K562 (cell line): ENCODE measurements around the gene TSSK2.

Source experiments
- CBX5 ChIP-seq: IDR thresholded peaks from 2 replicates; pipeline ENCODE4 v1.6.1; 2014; ENCODE audit warnings: low read depth, borderline replicate concordance
- CCAR2 ChIP-seq: fragments of 200-400 bp; formaldehyde crosslinking; IDR thresholded peaks from 2 replicates; pipeline ENCODE4 v1.6.1; 2017; ENCODE audit warnings: mild to moderate bottlenecking, low read depth, low read length
- CREB1 ChIP-seq, 2 experiments: sonication (generic) in 1 of 2; formaldehyde crosslinking in 1 of 2; IDR thresholded peaks; 2 replicates each; pipeline versions ENCODE4 v1.6.1 to v1.8.0; 2012 to 2022; ENCODE audit warnings: inconsistent platforms in 1 of 2, mild to moderate bottlenecking in 1 of 2, missing genetic modification reagents in 1 of 2, moderate library complexity in 1 of 2
- KAT7 ChIP-seq: sonication (generic); formaldehyde crosslinking; IDR thresholded peaks from 2 replicates; pipeline ENCODE4 v1.8.0; 2022; ENCODE audit warnings: missing genetic modification reagents, mild to moderate bottlenecking, borderline replicate concordance
- MAFF ChIP-seq: IDR thresholded peaks from 2 replicates; pipeline ENCODE4 v1.6.1; 2012; ENCODE audit warnings: low read length, improper control_type of control experiment
- MAZ ChIP-seq, 2 experiments: fragments of 450-650 bp in 1 of 2; sonication (generic) in 1 of 2; formaldehyde crosslinking; IDR thresholded peaks in 1 of 2; conservative IDR thresholded peaks in 1 of 2; 2 replicates each; pipeline versions ENCODE4 v1.4.0 to v1.5.0; 2020; ENCODE audit warnings: mild to moderate bottlenecking in 1 of 2, missing genetic modification reagents in 1 of 2
- TF ChIP-seq, protein P1 (sequence below), 2 experiments: fragments of 450-650 bp in 1 of 2; sonication (generic) in 1 of 2; formaldehyde crosslinking in 1 of 2; IDR thresholded peaks in 1 of 2; conservative IDR thresholded peaks in 1 of 2; 2 replicates each; pipeline versions ENCODE4 v1.6.1 to v1.8.1; 2016 to 2023; ENCODE audit warnings: mild to moderate bottlenecking in 2 of 2, moderate library complexity in 2 of 2, inconsistent platforms in 1 of 2, missing genetic modification reagents in 1 of 2
- TF ChIP-seq, protein P2 (sequence below): fragments of 450-650 bp; formaldehyde crosslinking; IDR thresholded peaks from 2 replicates; pipeline ENCODE4 v1.4.0; 2022; ENCODE audit warnings: mild to moderate bottlenecking, moderate library complexity

DNA sequence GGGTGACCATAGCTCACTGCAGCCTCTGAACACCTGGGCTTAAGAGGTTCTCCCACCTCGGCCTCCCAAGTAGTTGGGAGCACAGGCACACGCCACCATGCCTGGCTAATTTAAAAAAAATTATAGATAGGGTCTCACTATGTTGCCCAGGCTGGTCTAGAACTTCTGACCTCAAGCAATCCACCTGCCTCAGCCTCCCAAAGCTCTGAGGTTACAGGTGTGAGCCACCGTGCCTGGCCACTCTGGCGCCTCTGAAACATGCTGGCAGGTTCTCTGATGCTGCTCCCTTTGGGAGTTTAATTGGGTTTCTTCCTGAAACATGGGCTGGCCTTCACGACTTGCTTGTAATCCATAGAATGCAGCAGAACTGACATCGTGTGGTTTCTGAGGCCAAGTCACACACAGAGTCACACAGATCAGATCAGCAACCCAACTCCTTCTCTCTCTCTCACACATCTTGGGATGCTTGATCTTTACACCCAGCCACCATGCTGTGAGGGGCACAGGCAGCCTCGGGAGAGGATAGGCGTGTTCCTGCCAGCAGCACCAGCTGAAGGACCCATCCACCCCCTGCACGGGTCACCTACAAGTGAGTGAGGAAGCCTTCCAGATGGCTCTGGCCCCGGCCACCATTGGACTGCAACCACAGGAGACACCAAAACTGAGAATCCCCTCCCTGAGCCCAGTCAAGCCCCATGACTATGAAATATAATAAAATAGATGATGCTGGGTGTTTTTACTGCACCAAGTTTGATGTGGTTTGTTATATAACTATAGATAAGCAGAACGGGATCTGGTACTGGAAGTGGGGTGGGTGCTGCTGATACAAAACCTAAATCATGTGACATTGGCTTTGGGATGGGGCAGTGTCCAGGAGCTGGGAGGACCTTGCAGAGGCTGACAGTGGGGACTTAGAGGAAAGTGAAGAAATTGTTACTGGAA lies 22.1 kb downstream of the TSSK2 start:
- TF ChIP-seq, protein P1, sequence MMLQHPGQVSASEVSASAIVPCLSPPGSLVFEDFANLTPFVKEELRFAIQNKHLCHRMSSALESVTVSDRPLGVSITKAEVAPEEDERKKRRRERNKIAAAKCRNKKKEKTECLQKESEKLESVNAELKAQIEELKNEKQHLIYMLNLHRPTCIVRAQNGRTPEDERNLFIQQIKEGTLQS (IDR thresholded peaks at IDR 0.05): no peak
- TF ChIP-seq, protein P1 (CRISPR knock-in tag; conservative IDR thresholded peaks at IDR 0.05): no peak
- no peak for TF ChIP-seq CBX5
- no peak for TF ChIP-seq KAT7
- TF ChIP-seq, protein P2, sequence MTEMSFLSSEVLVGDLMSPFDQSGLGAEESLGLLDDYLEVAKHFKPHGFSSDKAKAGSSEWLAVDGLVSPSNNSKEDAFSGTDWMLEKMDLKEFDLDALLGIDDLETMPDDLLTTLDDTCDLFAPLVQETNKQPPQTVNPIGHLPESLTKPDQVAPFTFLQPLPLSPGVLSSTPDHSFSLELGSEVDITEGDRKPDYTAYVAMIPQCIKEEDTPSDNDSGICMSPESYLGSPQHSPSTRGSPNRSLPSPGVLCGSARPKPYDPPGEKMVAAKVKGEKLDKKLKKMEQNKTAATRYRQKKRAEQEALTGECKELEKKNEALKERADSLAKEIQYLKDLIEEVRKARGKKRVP (CRISPR knock-in tag): no peak
- TF ChIP-seq CCAR2: no peak
- TF ChIP-seq CREB1 (IDR thresholded peaks at IDR 0.05): no peak
- TF ChIP-seq CREB1 (CRISPR knock-in tag; IDR thresholded peaks at IDR 0.05): no peak
- TF ChIP-seq MAZ (CRISPR knock-in tag; conservative IDR thresholded peaks at IDR 0.05 in 1 of 2, IDR thresholded peaks at IDR 0.05 in 1 of 2): no peak
- no peak for TF ChIP-seq MAFF
